ENCODE data around the gene TRUB1.
A peak's percentile ranks its signal among the peaks of the same experiment; 100 is the strongest.
"Not testable (repeated sequence)": the region's sequence is repeated elsewhere in the genome, so short reads cannot be mapped to it uniquely, and the experiment has no call there.

Gene TRUB1

GRCh38 chr10:114937962-114938855 lies at the start of gene TRUB1:
TRUB1 (plus strand) TSS chr10:114938195; CDS start chr10:114938254, 59 bp downstream.
- DNase-seq = peak; percentile 89

- DNase-seq = no peak
Measured at GRCh38 chr10:114893251-114893650, 44.7 kb upstream of the TRUB1 start.

GRCh38 chr10:114894911-114895310 lies 43.1 kb upstream of the TRUB1 start:
- DNase-seq = no peak

- DNase-seq = not testable (repeated sequence)
Measured at GRCh38 chr10:114897011-114897410, 41.0 kb upstream of the TRUB1 start.

GRCh38 chr10:114897593-114897992 lies 40.4 kb upstream of the TRUB1 start:
- DNase-seq = no peak

- DNase-seq = no peak
Measured at GRCh38 chr10:114899982-114900381, 38.0 kb upstream of the TRUB1 start.

GRCh38 chr10:114900658-114901057 lies 37.3 kb upstream of the TRUB1 start:
- no peak for DNase-seq

GRCh38 chr10:114902151-114902550 lies 35.8 kb upstream of the TRUB1 start:
- no peak for DNase-seq

GRCh38 chr10:114905450-114905849 lies 32.5 kb upstream of the TRUB1 start:
- no peak for DNase-seq

GRCh38 chr10:114906981-114907380 lies 31.0 kb upstream of the TRUB1 start:
- DNase-seq = no peak

GRCh38 chr10:114908896-114909295 lies 29.1 kb upstream of the TRUB1 start:
- DNase-seq = no peak

- no peak for DNase-seq
Measured at GRCh38 chr10:114911052-114911711, 26.8 kb upstream of the TRUB1 start.

- no peak for DNase-seq
Measured at GRCh38 chr10:114911801-114912469, 26.1 kb upstream of the TRUB1 start.

- no peak for DNase-seq
Measured at GRCh38 chr10:114912470-114912859, 25.5 kb upstream of the TRUB1 start.

GRCh38 chr10:114914560-114914959 lies 23.4 kb upstream of the TRUB1 start:
- no peak for DNase-seq

GRCh38 chr10:114915294-114915693 lies 22.7 kb upstream of the TRUB1 start:
- DNase-seq = no peak

- DNase-seq = no peak
Measured at GRCh38 chr10:114916653-114917052, 21.3 kb upstream of the TRUB1 start.

GRCh38 chr10:114917459-114917858 lies 20.5 kb upstream of the TRUB1 start:
- no peak for DNase-seq

- no peak for DNase-seq
Measured at GRCh38 chr10:114917927-114918672, 19.9 kb upstream of the TRUB1 start.

- DNase-seq = no peak
Measured at GRCh38 chr10:114920459-114920858, 17.5 kb upstream of the TRUB1 start.

- no peak for DNase-seq
Measured at GRCh38 chr10:114922003-114922402, 16.0 kb upstream of the TRUB1 start.

GRCh38 chr10:114923551-114923950 lies 14.4 kb upstream of the TRUB1 start:
- DNase-seq = no peak

Measured in suppressor macrophage treated with lipopolysaccharide for 4 hours (primary cell).